ENCODE results near the gene TVP23B.
"Not testable (repeated sequence)": the region's sequence is repeated elsewhere in the genome, so short reads cannot be mapped to it uniquely, and the experiment has no call there.

TVP23B gene

GRCh38 chr17:18791402-18791801 is 10.4 kb downstream of the TVP23B start:
- not testable (repeated sequence) for DNase-seq (ENCODE audit: low read depth in 2 of 2)

GRCh38 chr17:18794841-18795240 is 13.9 kb downstream of the TVP23B start:
- not testable (repeated sequence) for DNase-seq (ENCODE audit: low read depth in 2 of 2)

GRCh38 chr17:18796887-18797286 is 15.9 kb downstream of the TVP23B start:
- DNase-seq (ENCODE audit: low read depth in 2 of 2), result not testable (repeated sequence)

- DNase-seq (ENCODE audit: low read depth in 2 of 2), result not testable (repeated sequence)
Measured at GRCh38 chr17:18803458-18804245, 22.7 kb downstream of the TVP23B start.

- DNase-seq (ENCODE audit: low read depth in 2 of 2), result not testable (repeated sequence)
Measured at GRCh38 chr17:18815924-18816323, 34.9 kb downstream of the TVP23B start.

- not testable (repeated sequence) for DNase-seq (ENCODE audit: low read depth in 2 of 2)
Measured at GRCh38 chr17:18816489-18817371, 35.7 kb downstream of the TVP23B start.

- not testable (repeated sequence) for DNase-seq (ENCODE audit: low read depth in 2 of 2)
Measured at GRCh38 chr17:18821430-18821829, 40.4 kb downstream of the TVP23B start.

- DNase-seq (ENCODE audit: low read depth in 2 of 2), result not testable (repeated sequence)
Measured at GRCh38 chr17:18827613-18828012, 46.6 kb downstream of the TVP23B start.

GRCh38 chr17:18848501-18848900 is 67.5 kb downstream of the TVP23B start:
- DNase-seq (ENCODE audit: low read depth in 2 of 2), result no peak

GRCh38 chr17:18850679-18851078 is 69.7 kb downstream of the TVP23B start:
- no peak for DNase-seq (ENCODE audit: low read depth in 2 of 2)

GRCh38 chr17:18851201-18851600 is 70.2 kb downstream of the TVP23B start:
- no peak for DNase-seq (ENCODE audit: low read depth in 2 of 2)

- DNase-seq (ENCODE audit: low read depth in 2 of 2), result no peak
Measured at GRCh38 chr17:18854956-18855355, 74.0 kb downstream of the TVP23B start.

- peak; percentile 53 to 68 for DNase-seq (ENCODE audit: low read depth in 2 of 2)
Measured at GRCh38 chr17:18855831-18856569, 75.0 kb downstream of the TVP23B start.
